ENCODE data around the gene PSTPIP1.

GRCh38 chr15:76988867-76989780 lies 5.8 kb upstream of the PSTPIP1 start:
- TF ChIP-seq CTCF (IDR thresholded peaks at IDR 0.05), result no peak
- TF ChIP-seq POLR2A (IDR thresholded peaks at IDR 0.05), result no peak

Measured in esophagus squamous epithelium (tissue), 4 donors.